GM18526 (cell line): ENCODE measurements around the gene KLF2.

Experiments used
- POLR2A ChIP-seq: IDR thresholded peaks from 3 replicates; pipeline ENCODE4 v1.6.1; 2011; ENCODE audit not compliant: insufficient read length; ENCODE audit errors: extremely low read depth

Gene KLF2

GRCh38 chr19:16303755-16304154 is 20.9 kb upstream of the KLF2 start:
- TF ChIP-seq POLR2A = no peak

- no peak for TF ChIP-seq POLR2A
Measured at GRCh38 chr19:16306728-16307402, 17.8 kb upstream of the KLF2 start.

GRCh38 chr19:16308081-16308480 is 16.5 kb upstream of the KLF2 start:
- no peak for TF ChIP-seq POLR2A

- no peak for TF ChIP-seq POLR2A
Measured at GRCh38 chr19:16309643-16310042, 15.0 kb upstream of the KLF2 start.

- TF ChIP-seq POLR2A = no peak
Measured at GRCh38 chr19:16315825-16316505, 8.7 kb upstream of the KLF2 start.

- no peak for TF ChIP-seq POLR2A
Measured at GRCh38 chr19:16316506-16316882, 8.1 kb upstream of the KLF2 start.

- no peak for TF ChIP-seq POLR2A
Measured at GRCh38 chr19:16319481-16319880, 5.1 kb upstream of the KLF2 start.

- no peak for TF ChIP-seq POLR2A
Measured at GRCh38 chr19:16320987-16321386, 3.6 kb upstream of the KLF2 start.

- TF ChIP-seq POLR2A = no peak
Measured at GRCh38 chr19:16325161-16325527, 518 bp downstream of the KLF2 start.

- TF ChIP-seq POLR2A = no peak
Measured at GRCh38 chr19:16325641-16326400, 1.2 kb downstream of the KLF2 start.

- TF ChIP-seq POLR2A = no peak
Measured at GRCh38 chr19:16326401-16327168, 2.0 kb downstream of the KLF2 start.

- TF ChIP-seq POLR2A = no peak
Measured at GRCh38 chr19:16327169-16327475, 2.5 kb downstream of the KLF2 start.

- TF ChIP-seq POLR2A = no peak
Measured at GRCh38 chr19:16327501-16327900, 2.9 kb downstream of the KLF2 start.

GRCh38 chr19:16327911-16328823 is 3.5 kb downstream of the KLF2 start:
- no peak for TF ChIP-seq POLR2A
